ENCODE results near the gene KY.

KY gene

GRCh38 chr3:134650431-134651346 is at the start of gene KY:
Gene KY, minus strand, starts transcription at chr3:134651022. Its CDS starts 62 bp downstream, at chr3:134650960.
- peak in 1 of 2 experiments; percentile 4 for DNase-seq

- no peak for DNase-seq
Observed at GRCh38 chr3:134699721-134700120, 48.9 kb upstream of the KY start.

GRCh38 chr3:134699141-134699711 is 48.4 kb upstream of the KY start:
- no peak for DNase-seq

GRCh38 chr3:134697830-134698689 is 47.2 kb upstream of the KY start:
- DNase-seq: no peak

- DNase-seq: no peak
Observed at GRCh38 chr3:134696155-134696554, 45.3 kb upstream of the KY start.

- no peak for DNase-seq
Observed at GRCh38 chr3:134694946-134695543, 44.2 kb upstream of the KY start.

- no peak for DNase-seq
Observed at GRCh38 chr3:134694466-134694865, 43.6 kb upstream of the KY start.

GRCh38 chr3:134693804-134694203 is 43.0 kb upstream of the KY start:
- no peak for DNase-seq

GRCh38 chr3:134693226-134693625 is 42.4 kb upstream of the KY start:
- DNase-seq: no peak

- DNase-seq: no peak
Observed at GRCh38 chr3:134690226-134690625, 39.4 kb upstream of the KY start.

GRCh38 chr3:134687642-134688041 is 36.8 kb upstream of the KY start:
- no peak for DNase-seq

- no peak for DNase-seq
Observed at GRCh38 chr3:134685929-134686802, 35.3 kb upstream of the KY start.

- no peak for DNase-seq
Observed at GRCh38 chr3:134682196-134682880, 31.5 kb upstream of the KY start.

- no peak for DNase-seq
Observed at GRCh38 chr3:134681522-134681900, 30.7 kb upstream of the KY start.

- no peak for DNase-seq
Observed at GRCh38 chr3:134680796-134681521, 30.1 kb upstream of the KY start.

- DNase-seq: no peak
Observed at GRCh38 chr3:134677987-134678308, 27.1 kb upstream of the KY start.

GRCh38 chr3:134677196-134677986 is 26.6 kb upstream of the KY start:
- DNase-seq: peak in 1 of 2 experiments; percentile 6

- DNase-seq: no peak
Observed at GRCh38 chr3:134675726-134676256, 25.0 kb upstream of the KY start.

- no peak for DNase-seq
Observed at GRCh38 chr3:134672571-134672970, 21.7 kb upstream of the KY start.

- DNase-seq: no peak
Observed at GRCh38 chr3:134667956-134668355, 17.1 kb upstream of the KY start.

Measured in activated CD4-positive, alpha-beta T cell treated with anti-CD3 and anti-CD28 coated beads, Interleukin-2, amount 50 U/mL, for 48 hours (primary cell).